ENCODE measurements around the gene ELOVL6. TPM values are rescaled to one million over a fixed set of nuclear protein-coding genes. Genes with fewer than 3 reads are reported as not detected.

The ELOVL6 gene
- total RNA-seq, 1 donor, result 25.0 TPM

- no peak for TF ChIP-seq CTCF (IDR thresholded peaks at IDR 0.05; ENCODE audit: insufficient read depth, low read depth, low read length)
- H3K4me3 ChIP-seq (ENCODE audit: low read depth, low read length), result no peak overlapping the region
- DNase-seq (ENCODE audit: low read depth), result no peak
These were observed 178.3 kb downstream of the ELOVL6 start for GRCh38 chr4:110020139-110020538.

- H3K4me3 ChIP-seq (ENCODE audit: low read depth, low read length), result no peak overlapping the region
- TF ChIP-seq CTCF (IDR thresholded peaks at IDR 0.05; ENCODE audit: insufficient read depth, low read depth, low read length), result no peak
- DNase-seq (ENCODE audit: low read depth), result no peak
These were observed 179.3 kb downstream of the ELOVL6 start for GRCh38 chr4:110019153-110019552.

- no peak for TF ChIP-seq CTCF (IDR thresholded peaks at IDR 0.05; ENCODE audit: insufficient read depth, low read depth, low read length)
- H3K4me3 ChIP-seq (ENCODE audit: low read depth, low read length), result no peak overlapping the region
- no peak for DNase-seq (ENCODE audit: low read depth)
These were observed 184.2 kb downstream of the ELOVL6 start for GRCh38 chr4:110014233-110014632.

- no peak overlapping the region for H3K4me3 ChIP-seq (ENCODE audit: low read depth, low read length)
- no peak for TF ChIP-seq CTCF (IDR thresholded peaks at IDR 0.05; ENCODE audit: insufficient read depth, low read depth, low read length)
- no peak for DNase-seq (ENCODE audit: low read depth)
These were observed 185.5 kb downstream of the ELOVL6 start for GRCh38 chr4:110012917-110013316.

- no peak overlapping the region for H3K4me3 ChIP-seq (ENCODE audit: low read depth, low read length)
- DNase-seq (ENCODE audit: low read depth), result no peak
These were observed 187.6 kb downstream of the ELOVL6 start for GRCh38 chr4:110010797-110011196.

GRCh38 chr4:110009550-110009949 lies 188.9 kb downstream of the ELOVL6 start:
- no peak for TF ChIP-seq CTCF (IDR thresholded peaks at IDR 0.05; ENCODE audit: insufficient read depth, low read depth, low read length)
- no peak overlapping the region for H3K4me3 ChIP-seq (ENCODE audit: low read depth, low read length)
- DNase-seq (ENCODE audit: low read depth), result no peak

More at GRCh38 chr4:110010797-110011196, 187.6 kb downstream of the ELOVL6 start:
- TF ChIP-seq CTCF (IDR thresholded peaks at IDR 0.05; ENCODE audit: insufficient read depth, low read depth, low read length), result no peak

GRCh38 chr4:110008540-110008939 lies 189.9 kb downstream of the ELOVL6 start:
- H3K4me3 ChIP-seq (ENCODE audit: low read depth, low read length), result no peak overlapping the region
- no peak for DNase-seq (ENCODE audit: low read depth)
- TF ChIP-seq CTCF (IDR thresholded peaks at IDR 0.05; ENCODE audit: insufficient read depth, low read depth, low read length), result no peak
